ENCODE data around the gene IQSEC3.

DNA sequence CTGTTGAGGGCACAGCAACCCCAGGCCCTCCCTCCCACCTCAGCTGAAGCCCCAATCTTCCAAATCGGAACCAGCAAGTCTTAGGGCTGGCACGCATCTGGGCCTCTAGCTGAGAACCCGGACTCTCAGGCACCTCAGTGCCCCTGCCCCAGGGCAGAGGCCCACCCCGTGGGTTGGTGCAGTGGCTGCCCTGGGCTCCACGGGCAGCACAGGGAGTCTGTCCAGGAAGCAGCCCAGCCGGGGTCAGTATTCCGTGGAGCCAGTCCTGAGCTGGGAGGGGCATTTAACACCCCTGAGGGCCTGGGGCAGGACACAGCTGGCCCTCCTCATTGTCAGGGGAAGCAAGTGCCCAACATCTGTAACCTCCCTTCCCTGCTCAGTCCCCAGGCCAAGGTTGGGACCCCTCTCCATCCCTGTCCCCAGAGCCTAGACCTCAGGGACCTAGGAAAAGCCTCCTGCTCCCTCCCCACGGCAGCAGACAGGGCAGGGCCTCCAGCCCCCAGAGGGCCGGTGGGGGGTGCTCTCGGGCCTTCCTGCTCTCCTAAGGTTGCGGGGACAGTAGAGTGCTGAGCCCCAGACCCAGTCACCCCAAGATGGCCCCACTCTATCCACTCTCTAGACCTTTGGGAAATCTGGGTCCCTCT, 110.9 kb downstream of the IQSEC3 start:
- TF ChIP-seq CTCF (IDR thresholded peaks at IDR 0.05 in 4 of 5, conservative IDR thresholded peaks at IDR 0.05 in 1 of 5) (no peak), POLR2A (IDR thresholded peaks at IDR 0.05) (no peak)
